ENCODE results near the gene DAP3.
"Not testable (repeated sequence)": the region's sequence is repeated elsewhere in the genome, so short reads cannot be mapped to it uniquely, and the experiment has no call there.

DAP3 gene

DNA sequence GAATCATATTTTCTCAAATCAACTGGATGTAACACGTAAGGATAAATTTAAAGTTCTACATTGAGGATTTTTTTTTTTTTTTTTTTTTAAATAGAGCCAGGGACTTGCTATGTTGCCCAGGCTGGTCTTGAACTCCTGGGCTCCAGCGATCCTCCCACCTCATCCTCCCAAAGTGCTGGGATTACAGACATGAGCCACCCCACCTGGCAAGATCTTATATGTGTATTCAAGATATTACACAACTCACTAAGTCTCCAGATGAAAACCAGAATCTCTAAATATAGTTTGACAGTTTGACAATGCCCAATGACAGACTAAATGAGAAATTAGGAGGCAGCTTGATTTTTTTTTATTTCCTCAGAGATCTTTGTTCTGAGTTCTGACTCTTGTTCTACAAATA, 7.1 kb upstream of the DAP3 start:
- no peak for DNase-seq (ENCODE audit: low read depth)

DNA sequence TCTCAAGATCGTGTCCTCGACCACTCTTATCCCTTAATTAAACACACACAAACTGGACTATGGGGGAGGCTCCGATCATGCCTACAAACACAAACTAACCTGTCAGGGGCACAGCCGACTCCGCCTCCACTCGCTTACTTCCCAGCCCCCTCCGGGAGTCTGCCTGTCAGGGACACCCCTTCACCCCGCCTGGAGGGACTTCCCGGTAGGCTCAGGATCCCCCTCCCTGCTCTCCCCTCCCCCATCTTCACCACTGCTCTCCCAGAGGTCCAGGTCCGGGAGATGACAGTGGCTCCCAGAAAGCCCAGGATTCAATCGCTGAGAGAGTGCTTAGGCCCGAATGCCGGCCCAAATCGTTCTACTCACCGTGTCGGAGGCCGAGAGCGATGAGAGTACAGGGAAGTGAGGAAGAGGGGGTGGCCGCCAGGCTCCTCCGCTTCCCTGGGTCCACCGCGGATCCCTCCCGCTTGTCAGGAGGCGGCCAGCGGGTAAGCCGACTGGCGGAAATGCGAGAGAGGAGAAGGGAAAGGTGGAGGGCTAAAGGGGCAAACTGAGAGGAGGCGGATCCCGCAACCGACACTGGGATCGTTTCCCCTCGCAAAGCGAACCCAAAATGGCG, 1.1 kb upstream of the DAP3 start:
- DNase-seq (ENCODE audit: low read depth): not testable (repeated sequence)

DNA sequence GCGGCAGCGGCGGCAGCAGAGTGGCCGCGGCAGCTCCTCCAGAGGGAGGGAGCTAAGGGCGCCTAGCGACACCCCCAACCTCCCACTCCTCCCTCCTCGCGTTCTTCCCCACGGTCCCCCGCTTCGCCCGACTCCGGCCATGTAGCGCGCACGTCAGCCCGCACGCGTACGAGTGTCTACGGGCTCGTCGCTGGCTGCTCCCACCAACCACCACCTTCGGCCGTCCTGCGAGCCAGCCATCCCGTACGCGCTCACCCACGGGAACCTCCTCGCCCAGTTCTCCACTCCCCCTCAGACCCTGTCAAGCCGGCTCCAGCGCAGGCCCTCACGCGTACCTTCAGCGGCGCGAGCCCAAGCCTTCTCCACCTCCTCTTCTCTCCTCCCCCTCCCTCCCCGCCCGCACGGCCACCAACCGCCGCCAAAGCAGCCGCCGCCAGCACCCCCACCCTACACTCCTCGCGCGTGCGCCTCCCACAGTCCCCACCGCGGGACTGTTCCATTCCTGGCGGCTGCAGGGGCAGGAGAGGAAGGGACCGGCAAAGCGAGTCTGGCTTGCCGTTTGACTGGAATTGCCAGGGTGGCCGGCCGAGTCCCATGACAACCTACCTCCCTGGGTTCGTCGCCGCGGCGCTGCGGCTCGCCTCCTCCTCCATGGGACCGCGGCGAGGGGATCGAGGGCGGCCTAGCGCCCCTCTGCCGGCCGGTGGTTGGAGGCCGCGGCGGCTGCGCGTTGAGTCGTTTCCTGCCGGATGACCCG, 389 bp upstream of the DAP3 start, which contains the start of gene YY1AP1:
TSS of gene YY1AP1 (minus strand) at position 451 of the 757 bp plus-strand sequence. CDS start 8,338 bp downstream, outside the sequence.
- peak; percentile 75 for DNase-seq (ENCODE audit: low read depth)

DNA sequence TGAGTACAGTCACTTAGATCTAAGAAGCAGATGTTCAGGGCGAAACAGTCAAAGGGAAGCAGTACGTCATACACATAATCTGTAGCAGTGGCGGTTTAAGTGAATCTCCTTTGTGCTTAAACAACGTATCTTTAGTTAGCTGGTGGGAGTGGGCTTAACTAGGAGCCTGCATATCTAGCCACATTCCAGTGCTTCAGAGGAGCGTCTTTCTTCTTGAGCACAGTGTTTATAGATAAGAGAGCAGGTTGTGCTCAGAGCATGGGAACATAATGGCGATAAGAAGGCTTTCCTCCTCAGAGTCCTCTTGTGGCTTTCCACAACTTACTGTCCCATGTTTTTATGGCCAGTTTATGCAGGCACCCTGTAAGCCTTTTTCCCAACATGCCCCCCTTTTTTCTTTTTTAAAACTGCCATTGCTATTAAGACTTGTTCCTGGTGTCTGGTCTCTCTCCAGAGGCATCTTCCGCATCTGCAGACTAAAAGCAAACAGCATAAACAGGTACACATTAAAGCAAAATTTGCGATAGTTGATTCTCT, 3.2 kb downstream of the DAP3 start:
- no peak for DNase-seq (ENCODE audit: low read depth)

DNA sequence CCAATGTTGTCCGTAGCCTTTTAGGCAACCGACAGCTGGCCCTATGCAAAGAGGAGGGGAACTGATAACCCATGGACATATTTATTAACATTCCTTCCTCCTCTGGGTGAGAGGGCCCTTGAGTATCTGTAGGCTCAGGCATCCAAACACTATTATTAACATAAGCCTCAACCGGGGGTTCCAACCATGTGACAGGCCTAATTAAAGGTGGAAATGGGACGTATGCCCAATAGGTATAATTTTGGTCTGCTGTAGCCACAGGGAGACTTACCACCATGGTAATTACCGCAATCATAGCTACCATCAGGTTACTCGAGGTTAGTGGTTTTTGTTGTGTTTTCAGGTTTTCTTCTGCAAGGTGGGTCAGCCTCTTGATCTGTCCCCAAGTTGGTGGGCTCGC, 5.3 kb downstream of the DAP3 start:
- no peak for DNase-seq (ENCODE audit: low read depth)

GRCh38 chr1:155695072-155695471, 6.2 kb downstream of the DAP3 start:
- DNase-seq (ENCODE audit: low read depth): no peak

GRCh38 chr1:155695608-155696007, 6.7 kb downstream of the DAP3 start:
- DNase-seq (ENCODE audit: low read depth): no peak

DNA sequence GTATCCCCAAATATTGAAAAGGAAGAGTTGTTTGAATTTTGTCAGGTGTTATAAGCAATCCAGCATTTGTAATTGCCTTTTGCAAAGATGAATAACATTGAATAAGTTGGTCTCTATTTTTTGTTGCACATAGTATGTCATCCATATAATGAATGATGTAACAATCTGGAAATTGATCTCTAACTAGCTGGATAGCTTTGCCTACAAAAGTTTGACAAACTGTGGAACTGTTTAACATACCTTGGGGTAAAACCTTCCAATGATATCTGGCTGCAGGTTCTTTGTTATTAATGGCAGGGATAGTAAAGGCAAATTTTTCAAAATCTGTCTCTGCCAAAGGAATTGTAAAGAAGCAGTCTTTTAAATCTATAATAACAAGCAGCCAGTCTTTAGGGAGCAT, 7.6 kb downstream of the DAP3 start:
- DNase-seq (ENCODE audit: low read depth): no peak

DNA sequence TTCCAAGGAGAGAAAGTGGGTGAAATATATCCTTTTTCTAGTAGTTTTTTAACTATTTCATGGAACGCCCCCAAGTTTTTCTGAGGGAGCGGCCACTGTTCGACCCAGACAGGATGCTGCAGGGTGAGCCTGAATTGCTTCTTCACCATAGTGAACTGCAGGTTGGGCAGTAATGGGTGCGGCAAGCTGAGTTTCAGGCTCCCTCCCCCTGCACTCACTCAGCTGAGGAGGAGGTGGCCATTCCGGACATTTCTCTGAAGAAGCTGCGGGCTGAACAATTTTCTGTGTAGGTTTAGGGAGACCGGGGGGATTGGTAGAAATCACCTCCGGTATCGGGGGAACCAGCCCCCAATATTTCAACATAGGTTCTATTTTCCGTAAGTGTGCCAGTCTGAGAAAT, 8.2 kb downstream of the DAP3 start:
- no peak for DNase-seq (ENCODE audit: low read depth)

DNA sequence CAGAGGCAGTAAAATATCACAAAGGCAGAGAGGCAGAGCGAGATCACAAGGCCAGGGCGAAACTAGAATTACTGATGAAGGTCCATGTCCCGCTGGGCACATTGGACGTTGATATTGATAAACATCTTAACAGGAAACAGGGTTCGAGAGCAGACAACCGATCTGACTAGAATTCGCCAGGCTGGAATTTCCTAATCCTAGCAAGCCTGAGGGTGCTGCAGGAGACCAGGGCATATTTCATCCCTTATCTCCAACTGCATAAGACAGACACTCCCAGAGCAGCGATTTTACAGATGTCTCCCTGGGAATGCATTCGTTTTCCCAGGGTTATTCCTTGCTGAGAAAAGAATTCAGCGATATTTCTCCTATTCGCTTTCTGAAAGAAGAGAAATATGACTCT, 8.7 kb downstream of the DAP3 start:
- DNase-seq (ENCODE audit: low read depth): not testable (repeated sequence)

DNA sequence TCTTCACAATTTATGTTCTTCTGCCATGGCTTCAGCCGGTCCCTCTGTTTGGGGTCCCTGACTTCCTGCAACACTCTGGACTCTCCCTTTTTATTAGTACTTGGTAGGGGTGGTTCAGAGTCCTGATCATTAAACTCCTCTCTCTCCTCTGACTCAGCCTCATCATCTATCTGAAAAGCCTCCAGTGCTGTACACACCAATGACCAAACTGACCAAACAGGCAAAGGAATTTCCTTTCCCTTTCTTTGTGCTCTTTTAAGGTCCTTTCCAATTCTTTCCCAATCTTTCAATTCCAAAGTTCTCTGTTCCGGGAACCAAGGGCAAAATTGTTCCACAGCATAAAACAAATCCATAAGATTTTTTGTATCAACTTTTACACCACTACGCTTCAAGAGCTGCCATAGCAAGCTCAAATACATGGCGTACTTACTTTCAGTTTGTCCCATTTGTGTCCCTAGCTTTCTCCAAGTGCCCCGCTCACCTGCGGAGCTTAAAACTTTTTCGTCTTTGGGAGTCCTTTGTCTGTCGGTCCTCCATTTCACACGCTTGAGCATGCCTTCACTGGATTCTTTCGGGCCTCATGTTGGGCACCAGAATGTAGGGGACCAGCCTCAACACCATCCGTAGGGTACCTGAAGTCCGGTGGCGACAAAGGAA, 9.6 kb downstream of the DAP3 start:
- DNase-seq (ENCODE audit: low read depth): no peak

- DNase-seq (ENCODE audit: low read depth): not testable (repeated sequence)
These were observed 10.2 kb downstream of the DAP3 start for GRCh38 chr1:155699062-155699461.

DNA sequence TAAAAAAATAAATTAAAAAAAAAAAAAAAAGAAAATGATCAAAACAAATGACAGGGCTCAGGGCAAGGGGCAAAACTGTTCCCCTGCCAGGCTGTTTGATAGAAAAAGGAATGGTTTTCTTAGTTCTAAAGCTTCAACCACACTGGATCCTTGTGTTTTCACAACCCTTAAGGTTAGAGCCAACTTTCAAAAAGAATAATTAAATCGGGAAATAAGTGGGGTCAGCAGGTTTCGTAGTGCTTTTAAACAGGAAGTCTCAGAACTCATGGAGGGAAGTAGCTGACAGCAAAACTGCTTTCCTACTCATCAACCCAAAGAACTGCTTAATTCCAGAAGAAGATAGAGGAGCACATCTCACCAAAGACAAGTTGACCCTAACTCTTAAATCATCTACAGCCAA, 12.8 kb downstream of the DAP3 start:
- not testable (repeated sequence) for DNase-seq (ENCODE audit: low read depth)

- DNase-seq (ENCODE audit: low read depth): no peak
These were observed 14.3 kb downstream of the DAP3 start for GRCh38 chr1:155703216-155703615.

DNA sequence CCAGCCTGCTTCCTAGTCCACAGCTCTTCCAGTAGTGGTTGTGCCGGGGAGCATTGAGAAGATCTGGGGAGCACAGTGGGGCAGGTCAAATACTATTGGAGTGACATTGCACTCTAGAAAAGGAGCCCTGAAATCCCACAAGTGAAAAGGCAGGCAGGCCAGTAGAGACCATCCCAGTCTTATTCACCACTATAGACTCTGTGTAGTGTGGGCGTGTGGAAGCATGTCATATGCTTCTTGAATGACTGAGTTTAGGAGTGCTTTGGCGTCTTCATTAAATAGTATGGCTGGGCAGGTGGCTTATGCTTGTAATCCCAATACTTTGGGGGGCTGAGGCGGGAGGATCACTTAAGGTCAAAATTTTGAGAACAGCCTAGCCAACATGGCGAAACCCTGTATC, 15.5 kb downstream of the DAP3 start:
- DNase-seq (ENCODE audit: low read depth): not testable (repeated sequence)

DNA sequence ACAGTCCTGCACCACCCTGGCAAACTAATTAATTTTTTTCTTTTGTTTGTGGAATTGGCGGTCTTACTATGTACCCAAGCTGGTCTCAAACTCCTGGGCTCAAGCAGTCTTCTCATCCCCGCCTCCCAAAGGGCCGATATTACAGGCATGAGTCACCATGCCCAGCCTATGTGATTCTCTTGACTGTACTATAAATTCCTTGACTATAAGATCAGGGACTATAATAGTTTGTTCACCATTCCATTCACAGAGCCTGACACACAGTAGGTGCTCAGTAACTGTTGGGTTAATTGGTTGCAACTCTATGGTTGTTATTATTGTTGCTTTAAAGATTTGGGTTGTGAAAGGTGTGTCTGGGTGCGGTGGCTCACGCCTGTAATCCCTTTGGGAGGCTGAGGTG, 17.2 kb downstream of the DAP3 start:
- no peak for DNase-seq (ENCODE audit: low read depth)

DNA sequence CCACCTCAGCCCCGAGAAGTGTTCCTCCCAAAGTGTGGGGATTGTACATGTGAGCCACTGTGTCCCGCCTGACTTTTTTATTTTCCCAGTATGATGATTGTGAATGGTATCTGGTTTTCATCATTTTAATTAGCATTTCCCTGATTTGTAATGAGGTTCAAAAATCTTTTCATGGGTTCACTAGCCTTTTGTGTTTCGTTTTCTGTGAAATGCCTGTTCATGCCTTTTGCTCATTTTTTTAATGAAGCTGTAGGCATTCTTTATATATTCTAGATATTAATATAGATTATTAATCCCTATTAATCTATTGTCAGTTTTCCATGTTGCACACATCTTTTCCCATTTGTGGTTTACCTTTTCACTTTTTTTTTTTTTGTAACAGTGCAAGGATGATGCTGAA, 20.5 kb downstream of the DAP3 start:
- no peak for DNase-seq (ENCODE audit: low read depth)

- not testable (repeated sequence) for DNase-seq (ENCODE audit: low read depth)
These were observed 22.6 kb downstream of the DAP3 start for GRCh38 chr1:155711457-155711856.

- not testable (repeated sequence) for DNase-seq (ENCODE audit: low read depth)
These were observed 23.7 kb downstream of the DAP3 start for GRCh38 chr1:155712636-155713035.

GRCh38 chr1:155713075-155713474, 24.2 kb downstream of the DAP3 start:
- no peak for DNase-seq (ENCODE audit: low read depth)

DNA sequence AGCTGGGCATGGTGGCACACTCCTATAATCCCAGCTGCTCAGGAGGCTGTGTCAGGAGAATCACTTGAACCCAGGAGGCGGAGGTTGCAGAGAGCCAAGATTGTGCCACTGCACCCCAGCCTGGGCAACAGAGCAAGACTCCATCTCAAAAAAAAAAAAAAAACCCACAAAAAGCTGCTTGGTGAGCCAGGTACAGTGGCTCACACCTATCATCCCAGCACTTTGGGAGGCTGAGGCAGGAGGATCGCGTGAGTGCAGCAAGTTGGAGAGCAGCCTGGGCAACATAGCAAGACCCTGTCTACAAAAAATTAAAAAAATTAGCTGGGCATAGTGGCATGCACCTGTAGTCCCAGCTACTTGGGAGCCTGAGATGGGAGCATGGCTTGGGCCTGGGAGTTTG, 26.2 kb downstream of the DAP3 start:
- DNase-seq (ENCODE audit: low read depth): not testable (repeated sequence)

DNA sequence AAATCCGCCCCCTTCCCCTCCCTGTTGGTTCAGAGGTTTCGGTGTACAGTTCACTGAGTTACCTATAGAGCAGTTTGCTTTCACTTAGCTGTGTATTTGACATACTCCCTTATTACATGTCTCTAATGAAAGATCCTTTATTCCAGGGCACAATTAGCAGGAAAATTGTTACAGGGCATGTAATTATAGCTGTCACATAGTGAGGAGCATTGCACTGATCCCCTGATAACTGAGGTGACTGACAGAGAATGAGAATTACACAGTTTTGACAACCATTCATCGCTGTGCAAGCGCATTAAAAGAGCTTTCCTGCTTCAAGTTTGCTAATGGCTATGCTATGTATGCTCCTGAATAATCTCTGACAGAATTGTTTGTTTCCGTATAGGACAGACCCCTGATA, 26.9 kb downstream of the DAP3 start:
- no peak for DNase-seq (ENCODE audit: low read depth)

- no peak for DNase-seq (ENCODE audit: low read depth)
These were observed 28.1 kb downstream of the DAP3 start for GRCh38 chr1:155717041-155717440.
